Activated T-cell treated with anti-CD3 and anti-CD28 coated beads, Interleukin-2, amount 50 U/mL, for 24 hours (primary cell): ENCODE results near the gene ALG10.
"Not testable (repeated sequence)": the region's sequence is repeated elsewhere in the genome, so short reads cannot be mapped to it uniquely, and the experiment has no call there.

Source experiments
- DNase-seq: peaks from one replicate; pipeline ENCODE4 v3.0.0-alpha.2; 2020
- H3K27ac Mint-ChIP-seq: 2 replicates; pipeline ENCODE4 v1.8.0; 2020; ENCODE audit warnings: mild to moderate bottlenecking, mixed read lengths
- H3K27me3 Mint-ChIP-seq: 2 replicates; pipeline ENCODE4 v1.8.0; 2020; ENCODE audit warnings: mixed read lengths
- H3K36me3 Mint-ChIP-seq: 2 replicates; pipeline ENCODE4 v1.8.0; 2020; ENCODE audit warnings: low read depth, mixed read lengths
- H3K4me1 Mint-ChIP-seq: 2 replicates; pipeline ENCODE4 v1.8.0; 2020; ENCODE audit warnings: low read depth, mixed read lengths
- H3K4me3 Mint-ChIP-seq: 2 replicates; pipeline ENCODE4 v1.8.0; 2020; ENCODE audit warnings: mild to moderate bottlenecking, moderate library complexity, mixed read lengths
- H3K9me3 Mint-ChIP-seq: 2 replicates; pipeline ENCODE4 v1.8.0; 2020; ENCODE audit warnings: mixed read lengths

Gene ALG10

GRCh38 chr12:34046570-34046969, 24.3 kb downstream of the ALG10 start:
- Mint-ChIP-seq H3K4me1 (no peaks in the 10 kb centered on the region), H3K27ac (no peak overlapping the region), H3K27me3 (peaks cover 9% of the 10 kb centered on the region), H3K36me3 (peaks cover 3% of the 10 kb centered on the region), H3K4me3 (no peak overlapping the region), H3K9me3 (peaks cover 14% of the 10 kb centered on the region)
- DNase-seq, result no peak

- not testable (repeated sequence) for H3K4me3 Mint-ChIP-seq, H3K27me3 Mint-ChIP-seq
Measured at GRCh38 chr12:34047855-34048254, 25.6 kb downstream of the ALG10 start.

GRCh38 chr12:34048714-34049113, 26.4 kb downstream of the ALG10 start:
- Mint-ChIP-seq H3K27me3 (peaks cover 9% of the 10 kb centered on the region), H3K4me1 (no peaks in the 10 kb centered on the region), H3K9me3 (peaks cover 16% of the 10 kb centered on the region), H3K36me3 (peaks cover 3% of the 10 kb centered on the region), H3K27ac (no peak overlapping the region), H3K4me3 (no peak overlapping the region)
- no peak for DNase-seq

More at GRCh38 chr12:34047855-34048254, 25.6 kb downstream of the ALG10 start:
- not testable (repeated sequence) for DNase-seq, H3K36me3 Mint-ChIP-seq, H3K4me1 Mint-ChIP-seq, H3K27ac Mint-ChIP-seq
- H3K9me3 Mint-ChIP-seq, result peaks cover 16% of the 10 kb centered on the region

GRCh38 chr12:34051486-34051885, 29.2 kb downstream of the ALG10 start:
- no peak overlapping the region for H3K27ac Mint-ChIP-seq

DNA sequence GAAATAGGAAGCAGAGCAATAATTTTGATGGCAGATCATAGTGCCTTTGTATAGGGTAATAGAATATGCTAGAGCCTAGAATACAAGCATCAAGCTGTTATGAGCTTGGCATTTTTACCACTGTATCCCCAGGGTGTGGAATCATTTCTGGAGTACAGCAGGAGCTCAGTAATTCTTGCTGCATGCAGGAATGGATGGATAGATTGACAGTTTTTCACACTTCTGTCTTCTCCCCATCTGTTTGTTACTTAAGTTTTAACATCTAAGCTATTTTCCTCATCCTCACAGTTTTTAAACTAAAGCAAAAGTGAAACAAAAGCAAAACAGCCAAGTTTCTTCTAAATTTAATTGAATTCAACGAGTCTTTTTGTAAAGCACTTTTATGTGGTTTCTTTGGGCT, 32.6 kb downstream of the ALG10 start:
- H3K4me3 Mint-ChIP-seq, result no peak overlapping the region
- no peak overlapping the region for H3K27ac Mint-ChIP-seq
- H3K27me3 Mint-ChIP-seq, result peaks cover 8% of the 10 kb centered on the region
- no peak for DNase-seq
- H3K36me3 Mint-ChIP-seq, result no peaks in the 10 kb centered on the region
- peaks cover 9% of the 10 kb centered on the region for H3K4me1 Mint-ChIP-seq
- peaks cover 9% of the 10 kb centered on the region for H3K9me3 Mint-ChIP-seq

More at GRCh38 chr12:34051486-34051885, 29.2 kb downstream of the ALG10 start:
- peaks cover 9% of the 10 kb centered on the region for H3K4me1 Mint-ChIP-seq
- H3K36me3 Mint-ChIP-seq, result peaks cover 3% of the 10 kb centered on the region
- H3K9me3 Mint-ChIP-seq, result peaks cover 16% of the 10 kb centered on the region
- no peak for DNase-seq
- no peak overlapping the region for H3K4me3 Mint-ChIP-seq
- peaks cover 9% of the 10 kb centered on the region for H3K27me3 Mint-ChIP-seq
